GM18858 (cell line): ENCODE data around the gene DNM3.
"Not testable (repeated sequence)": the region's sequence is repeated elsewhere in the genome, so short reads cannot be mapped to it uniquely, and the experiment has no call there.

Experiments used
- ATAC-seq: cut with Tn5 transposase; IDR thresholded peaks from one replicate; pipeline ENCODE4 v1.9.1; 2021; ENCODE audit not compliant: unreplicated experiment

DNM3 gene

GRCh38 chr1:172402878-172403569, 561.7 kb downstream of the DNM3 start:
- ATAC-seq, result no peak

GRCh38 chr1:172404121-172404520, 562.8 kb downstream of the DNM3 start:
- ATAC-seq, result no peak

GRCh38 chr1:172405912-172406311, 564.6 kb downstream of the DNM3 start:
- no peak for ATAC-seq

- ATAC-seq, result no peak
Measured at GRCh38 chr1:172406968-172407367, 565.7 kb downstream of the DNM3 start.

- no peak for ATAC-seq
Measured at GRCh38 chr1:172408958-172409357, 567.7 kb downstream of the DNM3 start.

- ATAC-seq, result no peak
Measured at GRCh38 chr1:172410027-172410426, 568.7 kb downstream of the DNM3 start.

- no peak for ATAC-seq
Measured at GRCh38 chr1:172411791-172412338, 570.6 kb downstream of the DNM3 start.

GRCh38 chr1:172414331-172414730, 573.0 kb downstream of the DNM3 start:
- no peak for ATAC-seq

- no peak for ATAC-seq
Measured at GRCh38 chr1:172416496-172417035, 575.3 kb downstream of the DNM3 start.

- ATAC-seq, result no peak
Measured at GRCh38 chr1:172417557-172417956, 576.3 kb downstream of the DNM3 start.

GRCh38 chr1:172420385-172420784, 579.1 kb downstream of the DNM3 start, which contains the start of gene C1orf105:
Gene C1orf105 (plus strand): TSS chr1:172420685. CDS start chr1:172420886, 201 bp downstream.
- ATAC-seq, result no peak

- no peak for ATAC-seq
Measured at GRCh38 chr1:172421974-172422604, 580.8 kb downstream of the DNM3 start.

- no peak for ATAC-seq
Measured at GRCh38 chr1:172423336-172423735, 582.0 kb downstream of the DNM3 start.

GRCh38 chr1:172425339-172425738, 584.0 kb downstream of the DNM3 start:
- no peak for ATAC-seq

- no peak for ATAC-seq
Measured at GRCh38 chr1:172427191-172427590, 585.9 kb downstream of the DNM3 start.

GRCh38 chr1:172429331-172430127, 588.2 kb downstream of the DNM3 start:
- ATAC-seq, result no peak

- no peak for ATAC-seq
Measured at GRCh38 chr1:172430128-172430454, 588.8 kb downstream of the DNM3 start.

- no peak for ATAC-seq
Measured at GRCh38 chr1:172431204-172431603, 589.9 kb downstream of the DNM3 start.

GRCh38 chr1:172431721-172432192, 590.5 kb downstream of the DNM3 start:
- ATAC-seq, result no peak

GRCh38 chr1:172437183-172437582, 595.9 kb downstream of the DNM3 start:
- not testable (repeated sequence) for ATAC-seq

GRCh38 chr1:172442404-172442803, 601.1 kb downstream of the DNM3 start:
- ATAC-seq, result no peak
